Testis (tissue), 3 donors: ENCODE data around the gene SMIM35. TPM values are rescaled to one million over a fixed set of nuclear protein-coding genes. Genes with fewer than 3 reads are reported as not detected.

Experiments
- DNase-seq: peaks from one replicate; pipeline ENCODE4 v3.0.0-alpha.2; 2019
- H3K27ac ChIP-seq, 2 donors: fragments of 200-600 bp; sonication (generic); one replicate each; pipeline ENCODE4 v1.5.1; 2019
- H3K27me3 ChIP-seq: fragments of 200-600 bp; sonication (generic); one replicate; pipeline ENCODE4 v1.5.1; 2019
- H3K36me3 ChIP-seq: fragments of 200-600 bp; sonication (generic); one replicate; pipeline ENCODE4 v1.5.1; 2017; ENCODE audit warnings: low read depth; ENCODE audit errors: missing control alignments
- H3K4me1 ChIP-seq: fragments of 200-600 bp; sonication (generic); one replicate; pipeline ENCODE4 v1.5.1; 2019
- H3K4me3 ChIP-seq, 2 donors: fragments of 200-600 bp; sonication (generic); one replicate each; pipeline ENCODE4 v1.5.1; 2017 to 2019
- H3K9me3 ChIP-seq: fragments of 200-600 bp; sonication (generic); one replicate; pipeline ENCODE4 v1.5.1; 2017
- CTCF ChIP-seq, 3 experiments: fragments of 450-650 bp in 2 of 3; fragments of 200-600 bp in 1 of 3; sonication (generic) in 1 of 3; IDR thresholded peaks; one replicate each; pipeline ENCODE4 v1.5.1; 2016 to 2019; ENCODE audit warnings: antibody characterized with exemption in 3 of 3, mild to moderate bottlenecking in 2 of 3, moderate library complexity in 1 of 3
- POLR2A ChIP-seq: fragments of 450-650 bp; IDR thresholded peaks from one replicate; pipeline ENCODE4 v1.6.1; 2017; ENCODE audit warnings: antibody characterized with exemption, mild to moderate bottlenecking, moderate library complexity
- WGBS, 2 donors: methylation state at CpG; one replicate each; pipeline ENCODE4 v1.1.5; 2018; 5-methylcytosine and 5-hydroxymethylcytosine counted together
- intact Hi-C: fragments of 100-400 bp; cut with DNase I; formaldehyde crosslinking; loops from one replicate; pipeline ENCODE4 v1.15.1; 2023; ENCODE audit warnings: low total_unique reads
- polyA plus RNA-seq: library from polyadenylated mRNA; stranded (reverse); fragments of 350-450 nt; fragmentation: Illumina TruSeq; extraction: RNeasy Lipid Tissue Mini Kit (QIAGEN cat#74804); gene quantifications from one replicate; pipeline ENCODE4 v1.2.3, GENCODE V29; 2014; ENCODE audit warnings: low read depth, low replicate concordance; ENCODE audit not compliant: insufficient read depth
- total RNA-seq, 2 donors: library from RNA; depleted of rRNA; stranded (reverse); fragments of >200 nt; gene quantifications; one replicate each; pipeline ENCODE4 v1.2.3, GENCODE V29; 2016

The SMIM35 gene
- total and polyA plus RNA-seq, 3 donors from 2014 or later = 0.17 to 0.19 TPM; not detected in 1

- DNase-seq = no peak
- TF ChIP-seq POLR2A (no peak), CTCF (IDR thresholded peaks at IDR 0.05) (no peak)
- H3K36me3 ChIP-seq = no peaks in the 10 kb centered on the region
- H3K27ac ChIP-seq = no peak overlapping the region
- WGBS, 2 donors = 67 to 85% methylated on average over 4 of the region's 4 CpGs
- no peaks in the 10 kb centered on the region for H3K4me1 ChIP-seq
- no peaks in the 10 kb centered on the region for H3K9me3 ChIP-seq
- no peak overlapping the region for H3K4me3 ChIP-seq
- no peaks in the 10 kb centered on the region for H3K27me3 ChIP-seq
- intact Hi-C loops = no loop called here
Measured at GRCh38 chr11:118105657-118106305, 19.0 kb upstream of the SMIM35 start.

- Histone ChIP-seq H3K27ac (no peak overlapping the region), H3K36me3 (no peaks in the 10 kb centered on the region), H3K27me3 (no peaks in the 10 kb centered on the region), H3K9me3 (no peaks in the 10 kb centered on the region), H3K4me3 (no peak overlapping the region), H3K4me1 (no peaks in the 10 kb centered on the region)
- 95 to 99% methylated on average over 6 of the region's 6 CpGs for WGBS, 2 donors
- no peak for DNase-seq
- intact Hi-C loops = no loop called here
- TF ChIP-seq CTCF (IDR thresholded peaks at IDR 0.05) (no peak), POLR2A (no peak)
Measured at GRCh38 chr11:118104491-118104890, 17.7 kb upstream of the SMIM35 start.

- H3K4me3 ChIP-seq = no peak overlapping the region
- H3K27me3 ChIP-seq = no peaks in the 10 kb centered on the region
- no peak for TF ChIP-seq CTCF (IDR thresholded peaks at IDR 0.05)
- TF ChIP-seq POLR2A = no peak
- 71 to 76% methylated on average over 8 to 12 of the region's 13 CpGs for WGBS, 2 donors
- no peak overlapping the region for H3K27ac ChIP-seq
- no peaks in the 10 kb centered on the region for H3K4me1 ChIP-seq
- DNase-seq = no peak
- no peaks in the 10 kb centered on the region for H3K9me3 ChIP-seq
- no peaks in the 10 kb centered on the region for H3K36me3 ChIP-seq
- intact Hi-C loops = no loop called here
Measured at GRCh38 chr11:118102721-118103261, 16.0 kb upstream of the SMIM35 start.

GRCh38 chr11:118100691-118101232 lies 14.0 kb upstream of the SMIM35 start:
- H3K27ac ChIP-seq = no peak overlapping the region
- TF ChIP-seq CTCF (IDR thresholded peaks at IDR 0.05) (no peak), POLR2A (no peak)
- 58 to 65% methylated on average over 3 of the region's 3 CpGs for WGBS, 2 donors
- DNase-seq = no peak
- no peaks in the 10 kb centered on the region for H3K36me3 ChIP-seq
- no peak overlapping the region for H3K4me3 ChIP-seq
- no peaks in the 10 kb centered on the region for H3K27me3 ChIP-seq
- intact Hi-C loops = no loop called here
- H3K9me3 ChIP-seq = no peaks in the 10 kb centered on the region
- no peaks in the 10 kb centered on the region for H3K4me1 ChIP-seq
